ENCODE data around the gene MC1R.
"Not testable (repeated sequence)": the region's sequence is repeated elsewhere in the genome, so short reads cannot be mapped to it uniquely, and the experiment has no call there.

The MC1R gene

DNA sequence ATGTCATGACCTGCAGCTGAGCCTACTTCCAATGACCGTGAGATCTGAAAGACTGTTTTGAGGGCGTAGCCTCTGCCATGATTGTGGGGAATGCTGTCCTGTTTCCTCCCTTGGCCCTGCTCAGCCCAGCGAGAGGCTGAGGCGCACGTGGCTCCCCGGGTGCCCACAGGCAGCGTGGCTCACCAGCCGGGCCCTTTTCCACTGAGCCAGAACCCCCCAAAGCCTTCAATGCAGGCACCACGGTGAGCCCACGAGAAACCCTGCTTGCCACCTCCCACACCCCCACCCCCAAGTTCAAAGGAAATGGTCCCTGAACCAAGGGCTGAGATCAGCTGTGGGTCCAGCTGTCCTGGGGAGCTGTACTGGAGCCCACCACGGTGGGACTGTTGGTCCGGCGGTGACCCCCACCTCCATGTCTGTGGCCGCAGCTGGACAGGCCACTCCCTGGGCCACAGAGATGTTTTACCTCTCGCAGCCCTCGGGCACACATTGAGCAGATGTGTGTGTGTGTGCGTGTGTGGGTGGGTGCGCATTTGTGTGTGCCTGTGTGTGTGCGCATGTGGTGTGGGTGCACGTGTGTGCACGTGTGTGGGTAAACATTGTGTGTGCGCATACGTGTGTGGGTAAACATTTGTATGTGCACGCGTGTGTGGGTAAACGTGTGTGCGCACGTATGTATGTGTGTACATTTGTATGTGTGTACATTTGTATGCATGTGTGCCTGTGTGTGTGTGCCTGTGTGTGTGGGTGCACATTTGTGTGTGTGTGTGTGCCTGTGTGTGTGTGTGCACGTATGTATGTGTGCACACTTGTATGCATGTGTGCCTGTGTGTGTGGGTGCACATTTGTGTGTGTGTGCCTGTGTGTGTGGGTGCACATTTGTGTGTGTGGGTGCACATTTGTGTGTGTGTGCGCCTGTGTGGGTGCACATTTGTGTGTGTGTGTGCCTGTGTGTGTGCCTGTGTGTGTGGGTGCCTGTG, 5.0 kb upstream of the MC1R start:
- DNase-seq (ENCODE audit: low read depth in 2 of 2) = no peak

DNA sequence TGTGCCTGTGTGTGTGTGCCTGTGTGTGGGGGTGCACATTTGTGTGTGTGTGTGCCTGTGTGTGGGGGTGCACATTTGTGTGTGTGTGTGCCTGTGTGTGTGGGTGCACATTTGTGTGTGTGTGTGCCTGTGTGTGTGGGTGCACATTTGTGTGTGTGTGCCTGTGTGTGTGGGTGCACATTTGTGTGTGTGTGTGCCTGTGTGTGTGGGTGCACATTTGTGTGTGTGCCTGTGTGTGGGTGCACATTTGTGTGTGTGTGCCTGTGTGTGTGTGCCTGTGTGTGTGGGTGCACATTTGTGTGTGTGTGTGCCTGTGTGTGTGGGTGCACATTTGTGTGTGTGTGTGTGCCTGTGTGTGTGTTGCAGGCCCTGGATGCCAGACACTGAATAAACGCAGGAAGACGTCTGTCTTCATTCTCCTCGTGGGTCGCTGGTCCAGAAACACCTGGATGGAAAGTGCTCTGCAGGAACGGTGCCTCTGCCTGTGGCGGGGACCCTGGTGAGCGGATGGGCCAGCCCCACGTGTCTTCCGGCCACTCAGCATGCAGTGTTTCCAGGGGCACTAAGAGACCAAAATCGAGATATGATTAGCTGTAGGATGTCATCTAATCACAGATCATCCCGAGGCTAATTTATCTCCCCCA, 3.9 kb upstream of the MC1R start:
- not testable (repeated sequence) for DNase-seq (ENCODE audit: low read depth in 2 of 2)

DNA sequence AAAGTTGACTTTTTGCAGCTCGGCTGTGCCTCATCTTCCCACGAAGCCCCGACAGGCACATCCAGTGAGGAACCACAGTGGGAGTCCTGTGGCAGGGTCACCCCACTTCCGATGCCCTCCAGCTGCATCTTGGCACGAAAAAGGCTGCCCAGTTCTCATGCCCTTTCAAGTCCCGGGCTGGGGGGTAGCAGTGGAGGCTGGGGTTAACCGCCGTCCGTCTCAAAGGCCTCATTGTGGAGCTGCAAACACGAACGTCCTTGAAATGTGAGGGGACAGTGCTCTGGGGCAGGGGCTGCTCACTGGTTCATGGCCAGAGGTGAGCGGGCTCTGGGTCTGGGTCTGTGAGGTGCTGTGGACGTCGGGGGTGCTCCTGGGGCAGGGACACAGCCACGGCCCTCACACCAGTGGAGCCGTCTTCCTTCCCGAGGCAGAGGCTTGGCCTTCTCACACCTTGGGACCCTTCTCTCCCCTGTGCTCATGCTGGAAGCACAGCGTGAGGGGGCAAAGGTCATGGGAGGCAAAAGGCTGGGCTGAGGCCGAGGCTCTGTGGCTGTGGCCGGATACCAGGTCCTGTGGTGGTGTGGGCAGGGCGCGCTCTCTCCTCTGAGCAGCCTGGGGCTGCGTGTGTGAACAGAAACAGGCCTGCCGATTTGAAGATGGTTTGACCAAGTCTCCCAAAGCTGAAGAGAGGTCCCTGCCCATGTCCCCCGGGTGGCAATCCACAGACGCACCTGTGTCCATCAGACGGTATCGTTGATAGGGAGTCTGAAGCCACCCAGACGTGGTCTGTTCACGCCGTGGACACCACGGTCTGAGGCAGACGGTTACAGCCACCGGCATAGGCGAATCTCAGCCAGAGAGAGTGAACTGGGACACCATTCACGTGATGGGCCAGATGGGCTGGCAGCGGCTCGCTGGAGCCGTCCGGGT, 3.1 kb upstream of the MC1R start:
- DNase-seq (ENCODE audit: low read depth in 2 of 2) = no peak

DNA sequence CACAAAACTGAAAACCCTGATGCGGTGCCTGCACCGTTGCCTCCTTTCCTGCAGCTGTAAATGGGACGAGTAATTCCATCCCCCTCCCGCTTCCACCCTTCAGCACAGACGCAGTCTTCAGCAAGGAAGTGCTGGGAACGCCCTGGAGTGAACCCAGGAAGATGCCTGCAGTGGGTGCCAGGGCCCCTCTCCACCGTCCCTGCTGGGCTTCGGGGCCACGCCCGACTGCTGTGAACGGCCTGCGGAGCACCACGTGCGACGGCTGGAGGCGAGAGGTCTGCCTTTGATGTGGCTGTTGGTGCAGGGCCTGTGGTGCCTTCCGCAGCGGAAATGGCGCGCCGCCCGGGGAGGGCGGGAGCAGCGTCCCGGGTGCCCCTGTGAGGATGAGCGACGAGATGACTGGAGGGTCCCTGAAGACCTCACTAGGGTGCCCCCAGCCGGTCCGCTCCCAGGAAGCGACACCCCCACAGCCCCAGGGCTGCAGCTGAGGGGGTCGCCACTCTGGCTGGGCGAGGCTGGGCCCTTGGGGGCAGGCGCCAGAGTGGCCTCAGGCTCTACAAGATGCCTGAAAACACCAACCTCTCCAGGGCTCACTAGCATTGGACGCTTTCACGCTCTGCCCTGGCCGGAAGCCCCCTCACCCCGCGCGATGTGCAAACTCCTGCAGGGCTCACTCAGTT, 749 bp upstream of the MC1R start:
- DNase-seq (ENCODE audit: low read depth in 2 of 2) = peak; percentile 78 to 82

DNA sequence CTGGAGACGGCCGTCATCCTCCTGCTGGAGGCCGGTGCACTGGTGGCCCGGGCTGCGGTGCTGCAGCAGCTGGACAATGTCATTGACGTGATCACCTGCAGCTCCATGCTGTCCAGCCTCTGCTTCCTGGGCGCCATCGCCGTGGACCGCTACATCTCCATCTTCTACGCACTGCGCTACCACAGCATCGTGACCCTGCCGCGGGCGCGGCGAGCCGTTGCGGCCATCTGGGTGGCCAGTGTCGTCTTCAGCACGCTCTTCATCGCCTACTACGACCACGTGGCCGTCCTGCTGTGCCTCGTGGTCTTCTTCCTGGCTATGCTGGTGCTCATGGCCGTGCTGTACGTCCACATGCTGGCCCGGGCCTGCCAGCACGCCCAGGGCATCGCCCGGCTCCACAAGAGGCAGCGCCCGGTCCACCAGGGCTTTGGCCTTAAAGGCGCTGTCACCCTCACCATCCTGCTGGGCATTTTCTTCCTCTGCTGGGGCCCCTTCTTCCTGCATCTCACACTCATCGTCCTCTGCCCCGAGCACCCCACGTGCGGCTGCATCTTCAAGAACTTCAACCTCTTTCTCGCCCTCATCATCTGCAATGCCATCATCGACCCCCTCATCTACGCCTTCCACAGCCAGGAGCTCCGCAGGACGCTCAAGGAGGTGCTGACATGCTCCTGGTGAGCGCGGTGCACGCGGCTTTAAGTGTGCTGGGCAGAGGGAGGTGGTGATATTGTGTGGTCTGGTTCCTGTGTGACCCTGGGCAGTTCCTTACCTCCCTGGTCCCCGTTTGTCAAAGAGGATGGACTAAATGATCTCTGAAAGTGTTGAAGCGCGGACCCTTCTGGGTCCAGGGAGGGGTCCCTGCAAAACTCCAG, 1.1 kb downstream of the MC1R start:
- no peak for DNase-seq (ENCODE audit: low read depth in 2 of 2)

DNA sequence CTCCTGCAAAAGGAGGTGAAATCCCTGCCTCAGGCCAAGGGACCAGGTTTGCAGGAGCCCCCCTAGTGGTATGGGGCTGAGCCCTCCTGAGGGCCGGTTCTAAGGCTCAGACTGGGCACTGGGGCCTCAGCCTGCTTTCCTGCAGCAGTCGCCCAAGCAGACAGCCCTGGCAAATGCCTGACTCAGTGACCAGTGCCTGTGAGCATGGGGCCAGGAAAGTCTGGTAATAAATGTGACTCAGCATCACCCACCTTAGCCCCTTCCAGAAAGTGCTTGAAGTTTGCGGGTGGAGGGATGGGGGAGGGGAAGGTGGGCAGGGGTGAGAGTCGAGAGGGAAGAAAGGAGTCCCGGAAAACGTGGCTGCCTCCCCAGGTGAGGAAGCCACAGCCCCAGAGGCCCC, 2.1 kb downstream of the MC1R start:
- DNase-seq (ENCODE audit: low read depth in 2 of 2) = no peak

DNA sequence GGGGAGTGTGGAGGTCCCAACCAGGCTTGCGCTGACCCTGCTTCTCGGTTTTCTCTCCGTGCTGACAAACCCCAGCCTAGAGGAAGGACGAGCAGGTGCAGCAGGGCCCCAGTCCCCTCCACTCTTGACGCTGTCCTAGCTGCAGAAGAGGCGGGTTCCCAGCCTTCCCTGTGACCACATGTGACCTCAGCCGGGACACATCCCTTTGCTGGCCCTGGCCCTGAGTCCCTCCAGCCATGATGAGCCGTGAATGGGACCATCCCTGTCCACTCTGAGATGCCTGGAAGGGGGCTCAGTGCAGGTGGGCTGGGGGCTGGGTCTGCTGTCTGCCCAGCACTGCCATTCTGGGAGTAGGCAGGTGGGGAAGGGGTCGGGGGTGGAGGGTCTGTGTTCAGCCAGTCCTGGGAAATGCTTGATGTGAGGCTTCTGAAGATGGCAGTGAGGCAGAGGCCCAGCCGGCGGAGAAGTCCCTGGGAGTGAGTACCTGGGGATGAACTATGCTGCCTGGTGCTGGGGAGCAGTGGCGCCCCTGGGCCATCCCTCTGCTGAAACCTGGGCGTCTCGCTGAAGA, 2.6 kb downstream of the MC1R start:
- no peak for DNase-seq (ENCODE audit: low read depth in 2 of 2)

DNA sequence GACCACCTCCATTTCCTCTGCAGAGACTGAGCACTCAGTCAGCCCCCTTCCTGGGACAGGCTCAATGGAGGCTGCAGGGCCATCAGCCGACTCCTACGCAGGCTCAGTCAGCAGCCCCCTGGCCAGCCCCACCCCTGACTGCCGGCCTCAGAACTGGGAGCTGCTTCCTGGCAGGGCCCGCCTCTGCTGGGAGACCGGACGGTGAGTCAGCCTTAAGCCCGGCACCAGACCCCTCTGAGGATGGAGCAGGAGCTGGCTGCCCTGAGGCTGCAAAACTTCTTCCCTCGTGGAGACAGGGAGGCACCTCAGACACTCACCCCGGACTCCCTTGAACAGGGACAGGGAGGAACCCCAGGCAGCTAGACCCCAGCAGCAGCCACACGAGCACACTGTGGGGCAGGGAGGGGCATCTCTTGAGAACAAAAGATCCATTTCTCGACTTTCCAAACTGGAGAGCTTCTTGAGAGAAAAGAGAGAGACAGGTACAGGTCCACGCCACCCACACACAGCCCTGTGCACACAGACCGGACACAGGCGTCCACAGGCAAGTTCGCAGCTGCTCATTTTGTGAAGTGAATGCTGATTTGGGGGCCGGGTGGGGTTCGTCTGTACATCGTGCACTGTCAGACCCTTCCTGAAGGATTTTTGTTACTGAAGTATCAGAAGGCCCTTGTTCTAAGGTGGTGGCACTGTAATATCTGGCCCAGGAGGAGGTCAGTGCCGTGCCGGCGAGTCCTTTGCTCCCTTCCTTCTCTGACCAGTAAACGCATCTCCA, 3.2 kb downstream of the MC1R start:
- no peak for DNase-seq (ENCODE audit: low read depth in 2 of 2)

DNA sequence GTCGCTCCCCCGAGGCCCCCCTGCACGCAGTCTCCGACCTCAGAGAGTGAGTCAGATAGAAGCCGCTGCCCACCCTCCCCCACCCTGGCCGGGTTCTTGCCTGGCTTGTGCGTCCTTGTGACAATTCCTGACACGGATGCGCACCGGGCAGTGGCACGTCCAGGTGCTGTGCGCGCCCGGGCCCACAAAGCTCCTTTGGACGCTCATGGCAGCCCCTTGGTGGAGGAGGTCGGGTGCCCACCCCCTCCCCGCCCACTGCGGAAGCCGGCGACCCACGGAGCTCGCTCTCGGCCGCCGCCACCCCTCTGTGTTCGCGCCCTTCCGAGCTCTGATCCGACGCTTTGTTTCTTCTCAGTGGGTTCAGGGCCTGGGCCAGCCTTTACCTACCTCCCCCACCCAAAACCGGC, 3.8 kb downstream of the MC1R start:
- DNase-seq (ENCODE audit: low read depth in 2 of 2) = peak in 1 of 2 donors; percentile 45

DNA sequence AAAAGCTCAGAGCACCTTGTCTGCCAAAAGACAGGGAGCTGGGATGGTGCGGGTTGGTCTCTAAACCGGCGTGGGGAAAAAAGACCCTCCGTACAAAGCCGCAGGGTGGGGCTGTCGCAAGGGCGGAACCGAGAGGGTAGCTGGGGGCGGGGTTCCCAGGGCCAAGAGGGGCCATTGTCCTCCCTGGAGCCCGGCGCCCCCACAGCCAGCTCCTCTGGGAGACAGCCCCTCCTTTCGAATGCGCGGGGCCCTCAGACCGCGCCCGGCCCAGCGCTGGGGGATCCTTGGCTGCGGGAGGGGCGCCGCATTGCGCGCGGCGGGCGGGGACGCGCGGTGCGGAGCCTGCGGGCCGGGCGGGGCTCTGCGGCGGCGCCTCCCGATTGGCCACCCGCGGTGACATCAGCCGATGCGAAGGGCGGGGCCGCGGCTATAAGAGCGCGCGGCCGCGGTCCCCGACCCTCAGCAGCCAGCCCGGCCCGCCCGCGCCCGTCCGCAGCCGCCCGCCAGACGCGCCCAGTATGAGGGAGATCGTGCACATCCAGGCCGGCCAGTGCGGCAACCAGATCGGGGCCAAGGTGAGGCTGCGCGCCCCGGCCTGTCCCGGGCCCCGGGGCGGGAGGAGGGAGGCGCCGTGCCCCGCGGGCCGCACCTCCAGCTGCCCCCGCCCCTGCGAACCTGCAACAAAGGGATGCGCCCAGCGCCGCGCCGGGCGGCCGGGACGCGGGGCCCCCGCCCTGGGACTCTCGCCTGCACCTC, 4.4 kb downstream of the MC1R start, which contains the start of gene TUBB3:
Gene TUBB3 (plus strand): TSS at position 459 of the 756 bp plus-strand sequence. CDS start 60 bp downstream, at position 519.
- DNase-seq (ENCODE audit: low read depth in 2 of 2) = no peak

DNA sequence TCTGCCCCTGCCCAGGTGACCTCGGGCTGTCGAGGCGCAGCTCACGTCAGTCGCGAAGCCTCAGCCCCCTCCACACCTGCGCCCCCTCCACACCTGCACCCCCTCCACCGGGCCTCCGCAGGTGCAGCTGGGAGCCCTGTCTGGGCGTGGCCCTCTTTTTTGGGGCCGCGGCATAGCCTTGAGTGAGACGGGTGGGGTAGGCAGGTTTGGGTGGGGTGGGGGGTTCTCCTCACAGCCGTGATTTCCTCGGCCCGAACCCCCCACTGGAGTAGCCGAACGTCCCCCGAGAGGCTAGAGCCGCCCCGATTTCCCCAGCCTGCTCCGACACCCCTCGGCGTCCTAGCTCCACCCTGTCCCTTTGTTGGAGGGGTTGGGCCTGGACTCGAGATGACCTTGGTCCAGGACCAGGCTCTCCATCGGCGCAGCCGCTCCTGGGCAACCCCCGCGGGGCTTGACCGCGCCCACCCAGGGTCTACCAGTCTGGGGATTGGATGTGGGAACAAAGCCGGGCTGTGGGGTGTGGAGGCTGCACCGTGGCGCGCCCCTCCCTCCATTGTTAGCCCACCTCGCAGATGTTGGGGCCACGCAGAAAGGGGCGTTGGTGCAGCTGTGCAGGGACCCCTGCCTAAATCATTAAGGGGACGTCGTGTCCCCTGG, 5.1 kb downstream of the MC1R start:
- DNase-seq (ENCODE audit: low read depth in 2 of 2) = no peak

DNA sequence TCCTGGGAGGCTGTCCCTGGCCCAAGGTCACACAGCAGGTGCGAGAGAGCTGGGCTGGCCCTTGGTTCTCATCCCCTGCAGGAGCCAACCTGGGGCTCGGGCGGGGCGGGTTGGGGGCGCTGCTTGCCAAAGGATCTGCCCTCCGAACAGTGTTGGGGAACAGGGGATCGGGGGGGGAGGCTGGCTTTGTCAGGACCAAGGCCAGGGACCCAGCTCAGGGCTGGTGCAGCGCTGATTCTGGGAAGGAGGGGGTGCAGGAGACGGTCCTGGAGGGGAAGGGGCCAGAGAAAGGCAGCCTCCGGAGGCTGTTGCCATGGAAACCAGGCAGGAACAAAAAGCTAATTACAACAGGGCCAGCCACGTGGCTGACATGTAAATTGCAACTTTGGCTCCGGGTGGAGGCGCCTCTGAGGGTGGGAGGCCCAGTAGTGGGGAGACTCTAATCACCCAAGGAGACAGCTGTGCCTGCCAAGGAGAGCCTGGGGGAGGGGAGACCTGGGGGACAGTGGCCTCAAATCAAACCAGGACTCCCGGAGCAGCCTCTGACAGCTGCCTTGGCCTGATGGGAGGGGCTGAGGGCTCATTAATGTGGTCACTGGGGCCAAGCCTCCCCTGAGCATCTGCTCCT, 5.7 kb downstream of the MC1R start:
- no peak for DNase-seq (ENCODE audit: low read depth in 2 of 2)

DNA sequence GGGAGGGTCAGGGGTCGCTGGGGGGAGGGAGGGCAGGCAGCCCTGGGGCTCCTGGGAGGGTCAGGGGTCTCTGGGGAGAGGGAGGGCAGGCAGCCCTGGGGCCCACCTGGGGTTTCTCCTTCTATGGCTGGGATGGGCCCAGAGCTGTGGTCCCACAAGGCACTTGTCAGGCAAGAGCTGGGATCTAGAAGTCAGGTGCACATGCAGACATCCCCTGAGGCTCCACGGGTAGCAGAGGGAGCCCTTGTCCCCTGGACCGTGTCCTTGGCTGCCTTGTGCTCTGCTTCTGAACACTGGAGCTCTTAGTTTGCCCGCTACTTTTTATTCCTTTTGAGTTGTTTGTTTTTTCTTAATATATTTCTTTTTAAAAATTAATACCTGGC, 6.3 kb downstream of the MC1R start:
- no peak for DNase-seq (ENCODE audit: low read depth in 2 of 2)

DNA sequence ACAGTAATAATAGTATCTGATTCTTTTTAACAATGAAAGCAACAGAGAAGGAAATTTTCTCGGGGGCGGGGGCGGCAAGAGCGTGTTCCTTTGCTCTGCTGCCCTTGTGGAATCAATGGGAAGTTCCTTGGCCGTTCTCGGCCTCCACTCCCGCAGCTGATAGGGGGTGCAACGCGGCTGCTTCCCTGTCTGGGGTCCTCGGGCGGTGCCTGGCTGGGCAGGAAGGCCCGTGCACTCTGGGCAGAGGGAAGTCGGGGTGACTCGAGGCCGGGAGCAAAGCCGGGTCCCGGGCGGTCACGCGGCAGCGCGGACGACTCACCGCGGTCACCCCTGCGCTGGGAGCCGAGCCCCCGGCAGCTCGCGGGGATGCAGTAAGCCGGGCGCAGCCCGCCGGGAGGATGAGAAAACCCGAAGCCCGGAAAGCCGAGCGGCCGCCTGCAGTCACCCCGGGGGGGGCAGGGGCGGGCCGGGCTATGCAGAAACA, 7.0 kb downstream of the MC1R start:
- DNase-seq (ENCODE audit: low read depth in 2 of 2) = no peak

DNA sequence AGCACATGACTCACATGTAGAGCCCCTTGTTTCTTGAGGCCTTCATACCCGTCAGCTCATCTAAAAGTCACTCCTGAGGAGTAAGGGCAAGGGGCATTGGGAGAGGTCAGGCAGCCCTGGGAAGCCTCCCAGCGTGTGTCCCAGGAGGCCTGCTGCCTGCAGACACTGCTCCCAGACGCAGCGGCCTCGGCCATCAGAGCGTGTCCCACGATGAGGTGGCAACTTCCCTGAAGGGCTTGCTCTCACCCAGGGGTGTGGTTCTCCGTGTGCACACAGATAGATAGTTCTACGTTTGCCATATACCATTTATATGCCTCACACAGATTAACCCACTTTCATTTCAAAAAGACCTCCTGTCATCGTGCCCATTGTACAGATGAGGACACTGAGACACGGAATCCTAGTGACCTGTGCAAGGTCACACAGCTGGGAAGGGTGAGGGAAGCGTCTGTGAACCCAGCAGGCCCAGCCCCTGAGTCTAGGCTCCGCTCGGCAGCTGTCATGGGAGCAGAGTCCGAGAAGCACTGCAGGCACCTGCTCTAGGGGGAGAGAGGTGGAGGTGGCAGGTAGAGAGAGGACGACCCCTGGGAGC, 12.7 kb downstream of the MC1R start:
- DNase-seq (ENCODE audit: low read depth in 2 of 2) = no peak

DNA sequence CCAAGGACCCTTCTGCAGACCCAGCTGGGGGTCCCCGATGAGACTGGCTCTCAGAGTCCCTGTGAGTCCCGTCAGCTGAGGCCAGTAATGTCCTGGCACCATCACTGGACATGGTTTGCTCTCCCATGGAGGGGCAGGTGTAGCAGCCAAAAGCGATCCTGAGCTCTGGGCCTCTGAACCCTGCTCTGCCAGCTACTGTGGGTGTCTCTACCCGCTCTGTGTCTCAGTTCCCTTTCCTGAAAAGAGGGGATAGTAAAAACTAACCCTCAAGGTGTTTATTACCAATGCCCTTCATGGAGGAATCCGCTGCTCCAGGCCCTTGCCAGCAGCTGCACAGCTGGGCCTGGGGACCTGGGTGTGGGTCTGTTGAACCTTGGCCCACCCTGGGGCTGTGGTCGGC, 13.3 kb downstream of the MC1R start:
- no peak for DNase-seq (ENCODE audit: low read depth in 2 of 2)

DNA sequence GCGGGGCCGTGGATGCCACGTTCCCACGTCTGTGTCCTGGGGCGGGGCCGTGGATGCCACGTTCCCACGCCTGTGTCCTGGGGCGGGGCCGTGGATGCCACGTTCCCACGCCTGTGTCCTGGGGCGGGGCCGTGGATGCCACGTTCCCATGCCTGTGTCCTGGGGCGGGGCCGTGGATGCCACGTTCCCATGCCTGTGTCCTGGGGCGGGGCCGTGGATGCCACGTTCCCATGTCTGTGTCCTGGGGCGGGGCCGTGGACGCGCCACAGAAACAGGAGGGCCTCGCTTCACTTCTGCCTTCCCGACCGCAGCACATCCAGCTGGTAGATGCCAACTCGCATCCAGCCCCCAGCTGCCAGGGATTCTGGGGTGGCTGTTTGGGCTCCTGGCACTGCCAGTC, 15.4 kb downstream of the MC1R start:
- not testable (repeated sequence) for DNase-seq (ENCODE audit: low read depth in 2 of 2)

Data from stimulated activated CD8-positive, alpha-beta memory T cell treated with anti-CD3 and anti-CD28 coated beads, Interleukin-15, amount 100 ng/mL, for 48 hours (primary cell).